ENCODE measurements around the gene ATL1. TPM values are rescaled to one million over a fixed set of nuclear protein-coding genes. Genes with fewer than 3 reads are reported as not detected.

ATL1 gene
- total and polyA plus RNA-seq, 2 experiments from 2014 or later = 3.5 to 7.0 TPM

DNA sequence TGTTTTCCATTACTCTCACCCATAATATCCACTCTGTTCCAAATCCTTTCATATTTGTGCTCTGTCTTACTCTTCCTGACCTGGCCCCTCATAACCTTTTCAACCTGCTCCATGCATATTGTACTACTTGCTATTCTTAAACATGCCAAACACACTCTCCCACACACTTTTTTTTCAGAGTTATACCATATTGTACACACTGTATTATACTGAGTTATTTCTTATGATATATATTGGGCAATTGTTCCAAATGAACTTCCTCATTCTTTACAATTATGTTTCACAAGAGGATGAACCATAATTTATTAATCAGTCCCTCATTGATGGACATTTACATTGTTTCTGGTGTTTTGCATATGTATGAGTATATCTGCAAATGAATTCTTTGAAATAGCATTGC lies 18.5 kb downstream of the ATL1 start:
- ATAC-seq = no peak
- H2AFZ ChIP-seq = no peak overlapping the region

More for the DNA sequence above, 18.5 kb downstream of the ATL1 start:
- no peaks in the 10 kb centered on the region for H3K79me2 ChIP-seq (replicated peaks; ENCODE audit: insufficient read depth)
- H3F3A ChIP-seq (replicated peaks; ENCODE audit: low read depth) = no peaks in the 10 kb centered on the region
- no peak overlapping the region for H3K27ac ChIP-seq (ENCODE audit: low read depth)
- Mint-ChIP-seq H3K27me3 (ENCODE audit: insufficient read depth, low read depth, poor library complexity) (no peaks in the 10 kb centered on the region), H3K36me3 (ENCODE audit: low read depth) (no peaks in the 10 kb centered on the region), H3K4me3 (no peak overlapping the region), H3K27ac (no peak overlapping the region), H3K9me3 (no peaks in the 10 kb centered on the region), H3K4me1 (peaks cover 8% of the 10 kb centered on the region; the same call in 2 of the 3 replicates)
- H3K4me2 ChIP-seq = no peak overlapping the region
- no peaks in the 10 kb centered on the region for H3K27me3 ChIP-seq (ENCODE audit: insufficient read depth)
- no peaks in the 10 kb centered on the region for H3K36me3 ChIP-seq (ENCODE audit: insufficient read depth)
- DNase-seq (ENCODE audit: low spot score) = no peak
- H4K20me1 ChIP-seq (replicated peaks; ENCODE audit: insufficient read depth) = no peaks in the 10 kb centered on the region
- TF ChIP-seq ZNF114 (CRISPR knock-in tag; IDR thresholded peaks at IDR 0.05) (no peak), ZNF331 (CRISPR knock-in tag; IDR thresholded peaks at IDR 0.05; ENCODE audit: low read depth) (no peak), CTCF (conservative IDR thresholded peaks at IDR 0.05; ENCODE audit: low read depth in 2 of 2) (no peak), ZNF462 (CRISPR knock-in tag; IDR thresholded peaks at IDR 0.05) (no peak), POLR2AphosphoS5 (IDR thresholded peaks at IDR 0.05; ENCODE audit: low read depth) (no peak), CREB1 (CRISPR knock-in tag; IDR thresholded peaks at IDR 0.05; ENCODE audit: low read depth) (no peak), EZH2phosphoT487 (IDR thresholded peaks at IDR 0.05; ENCODE audit: unreplicated experiment) (no peak), ETS1 (IDR thresholded peaks at IDR 0.05) (no peak), STAT1 (IDR thresholded peaks at IDR 0.05; ENCODE audit: unreplicated experiment) (no peak), EZH2 (IDR thresholded peaks at IDR 0.05; ENCODE audit: low read depth, unreplicated experiment) (no peak), NANOG (IDR thresholded peaks at IDR 0.05; ENCODE audit: borderline replicate concordance) (no peak), JUNB (IDR thresholded peaks at IDR 0.05; ENCODE audit: unreplicated experiment) (no peak)
- TF ChIP-seq, protein P1, sequence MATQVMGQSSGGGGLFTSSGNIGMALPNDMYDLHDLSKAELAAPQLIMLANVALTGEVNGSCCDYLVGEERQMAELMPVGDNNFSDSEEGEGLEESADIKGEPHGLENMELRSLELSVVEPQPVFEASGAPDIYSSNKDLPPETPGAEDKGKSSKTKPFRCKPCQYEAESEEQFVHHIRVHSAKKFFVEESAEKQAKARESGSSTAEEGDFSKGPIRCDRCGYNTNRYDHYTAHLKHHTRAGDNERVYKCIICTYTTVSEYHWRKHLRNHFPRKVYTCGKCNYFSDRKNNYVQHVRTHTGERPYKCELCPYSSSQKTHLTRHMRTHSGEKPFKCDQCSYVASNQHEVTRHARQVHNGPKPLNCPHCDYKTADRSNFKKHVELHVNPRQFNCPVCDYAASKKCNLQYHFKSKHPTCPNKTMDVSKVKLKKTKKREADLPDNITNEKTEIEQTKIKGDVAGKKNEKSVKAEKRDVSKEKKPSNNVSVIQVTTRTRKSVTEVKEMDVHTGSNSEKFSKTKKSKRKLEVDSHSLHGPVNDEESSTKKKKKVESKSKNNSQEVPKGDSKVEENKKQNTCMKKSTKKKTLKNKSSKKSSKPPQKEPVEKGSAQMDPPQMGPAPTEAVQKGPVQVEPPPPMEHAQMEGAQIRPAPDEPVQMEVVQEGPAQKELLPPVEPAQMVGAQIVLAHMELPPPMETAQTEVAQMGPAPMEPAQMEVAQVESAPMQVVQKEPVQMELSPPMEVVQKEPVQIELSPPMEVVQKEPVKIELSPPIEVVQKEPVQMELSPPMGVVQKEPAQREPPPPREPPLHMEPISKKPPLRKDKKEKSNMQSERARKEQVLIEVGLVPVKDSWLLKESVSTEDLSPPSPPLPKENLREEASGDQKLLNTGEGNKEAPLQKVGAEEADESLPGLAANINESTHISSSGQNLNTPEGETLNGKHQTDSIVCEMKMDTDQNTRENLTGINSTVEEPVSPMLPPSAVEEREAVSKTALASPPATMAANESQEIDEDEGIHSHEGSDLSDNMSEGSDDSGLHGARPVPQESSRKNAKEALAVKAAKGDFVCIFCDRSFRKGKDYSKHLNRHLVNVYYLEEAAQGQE (IDR thresholded peaks at IDR 0.05; ENCODE audit: unreplicated experiment) = no peak
- H3K4me3 ChIP-seq = no peak overlapping the region
- peaks cover 5% of the 10 kb centered on the region; the same call in 1 of the 2 replicates for H3K4me1 ChIP-seq (ENCODE audit: insufficient read depth)
- H3K9me2 ChIP-seq (ENCODE audit: insufficient read depth) = no peaks in the 10 kb centered on the region

Data from GM23338 (cell line).